Activated CD8-positive, alpha-beta memory T cell treated with anti-CD3 and anti-CD28 coated beads, Interleukin-2, amount 50 U/mL, for 4 hours (primary cell): ENCODE results near the gene IFITM2.

ENCODE experiments used
- DNase-seq: peaks from one replicate; pipeline ENCODE4 v3.0.0-alpha.2; 2020

Gene IFITM2

DNA sequence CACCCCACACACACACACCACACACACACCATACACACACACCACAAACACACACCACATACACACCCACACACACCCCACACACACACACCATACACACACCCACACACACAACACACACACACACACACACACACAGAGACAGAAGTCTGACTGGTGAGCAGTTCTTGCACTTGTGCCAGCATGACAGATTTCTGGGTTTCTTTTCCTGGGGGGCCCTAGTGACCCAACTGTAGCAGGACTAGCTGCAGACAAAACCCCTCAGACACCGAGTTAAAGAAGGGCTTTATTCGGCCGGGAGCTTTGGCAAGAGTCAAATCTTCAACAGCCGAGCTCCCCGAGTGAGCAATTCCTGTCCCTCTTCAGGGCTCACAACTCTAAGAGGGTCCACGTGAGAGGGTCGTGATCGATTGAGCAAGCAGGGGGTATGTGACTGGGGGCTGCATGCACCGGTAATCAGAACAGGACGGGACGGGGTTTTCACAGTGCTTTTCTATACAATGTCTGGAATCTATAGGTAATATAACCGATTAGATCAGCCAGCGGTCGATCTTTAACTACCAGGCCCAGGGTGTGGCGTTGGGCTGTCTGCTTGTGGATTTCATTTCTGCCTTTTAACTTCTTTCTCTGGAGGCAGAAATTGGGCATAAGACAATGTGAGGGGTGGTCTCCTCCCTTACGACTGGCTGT is 42.6 kb downstream of the IFITM2 start:
- DNase-seq = peak; percentile 2

- peak; percentile 11 for DNase-seq
These were observed 43.2 kb downstream of the IFITM2 start for GRCh38 chr11:350723-351255.

GRCh38 chr11:351411-351810 is 43.8 kb downstream of the IFITM2 start:
- DNase-seq = peak; percentile 6

- peak; percentile 5 for DNase-seq
These were observed 44.9 kb downstream of the IFITM2 start for GRCh38 chr11:352456-353031.

- DNase-seq = peak; percentile 13
These were observed 45.7 kb downstream of the IFITM2 start for GRCh38 chr11:353179-353873.

DNA sequence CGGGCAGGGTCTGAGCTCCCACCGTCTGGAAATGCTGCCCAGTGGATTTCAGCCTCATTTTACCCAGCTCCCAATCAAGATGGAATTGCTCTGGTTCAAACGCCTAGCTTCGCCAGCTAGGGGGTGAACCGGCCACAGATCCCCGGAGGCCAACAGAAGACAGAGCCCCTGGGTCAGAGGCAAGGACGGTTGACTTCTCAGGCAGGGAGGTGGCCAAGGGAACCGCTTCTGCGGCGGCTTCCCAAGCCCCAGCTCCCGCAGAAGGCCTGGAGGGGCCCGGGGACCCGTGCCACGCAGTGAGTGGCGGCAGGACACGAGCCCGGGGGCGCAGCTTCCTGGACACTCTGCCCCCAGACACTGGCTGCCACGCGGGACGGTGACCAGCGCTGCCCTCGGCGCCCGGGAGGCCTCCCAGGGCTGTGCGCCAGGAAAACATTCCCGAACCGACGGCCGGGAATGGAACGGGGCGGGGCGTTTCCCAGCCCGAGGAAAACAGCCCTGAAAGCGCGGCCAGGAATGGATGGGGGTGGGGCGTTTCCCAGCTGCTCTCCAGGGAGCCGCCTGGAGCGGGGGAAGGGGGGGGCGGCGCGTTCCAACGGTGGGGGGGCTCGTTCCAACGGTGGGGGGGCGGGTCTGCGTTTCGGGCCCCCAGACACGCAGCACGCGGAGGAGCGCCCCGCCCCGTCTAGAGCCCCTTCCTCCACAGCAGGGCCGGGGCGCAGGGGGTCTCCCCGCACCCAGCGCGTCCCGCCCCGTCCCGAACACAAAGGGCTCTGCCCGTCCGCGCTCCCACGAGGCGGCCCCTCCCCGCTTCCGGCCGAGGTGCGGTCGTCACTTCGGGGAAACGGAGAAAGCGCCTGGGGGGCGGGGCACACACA is 48.2 kb downstream of the IFITM2 start:
- DNase-seq = peak; percentile 85

DNA sequence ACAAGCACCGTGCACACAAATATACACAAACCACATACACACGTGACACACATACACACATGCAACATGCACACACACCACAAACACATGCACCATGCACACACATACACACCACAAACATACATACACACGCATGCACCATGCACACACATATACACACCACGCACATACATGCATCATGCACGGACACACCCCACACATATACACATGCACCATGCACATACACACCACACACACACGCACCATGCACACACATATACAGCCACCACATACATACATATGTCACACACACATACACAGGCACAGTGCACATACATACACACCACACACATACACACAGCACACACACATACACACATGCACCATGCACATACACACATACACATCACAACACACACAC is 49.0 kb downstream of the IFITM2 start:
- no peak for DNase-seq

- no peak for DNase-seq
These were observed 50.0 kb downstream of the IFITM2 start for GRCh38 chr11:357582-357981.

DNA sequence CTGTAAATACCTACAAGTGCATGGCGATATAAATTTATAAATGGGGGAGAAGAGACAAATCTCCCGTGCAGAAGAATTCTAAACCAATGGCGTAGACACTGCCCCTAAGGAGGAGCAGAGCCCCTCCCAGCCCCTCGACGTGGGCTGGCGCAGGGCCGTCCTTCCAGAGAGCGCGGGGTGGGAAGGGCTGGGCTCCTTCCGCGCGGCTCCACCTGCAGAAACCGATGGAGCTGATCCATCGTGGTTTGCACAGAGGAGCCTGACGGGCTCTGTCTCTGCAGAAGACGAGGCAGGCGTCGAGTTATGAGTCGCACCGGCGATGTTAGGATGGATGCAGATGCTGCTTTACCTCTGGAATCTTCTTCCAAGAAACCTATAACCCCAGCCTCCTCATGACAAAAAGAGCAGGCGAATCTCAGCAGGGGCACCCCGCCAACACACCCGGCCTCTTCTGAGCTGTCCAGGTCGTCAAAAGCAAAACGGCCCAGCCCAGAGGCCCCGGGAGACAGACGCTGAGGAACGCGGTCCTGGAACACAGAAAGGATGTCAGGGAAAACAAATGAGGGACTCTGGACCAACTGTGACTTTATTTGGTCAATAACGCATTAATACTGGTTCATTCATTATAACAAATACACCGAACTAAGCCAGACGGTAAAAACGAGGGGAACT is 50.6 kb downstream of the IFITM2 start:
- DNase-seq = no peak
